ENCODE measurements around the gene ZNF678.

ZNF678 gene

DNA sequence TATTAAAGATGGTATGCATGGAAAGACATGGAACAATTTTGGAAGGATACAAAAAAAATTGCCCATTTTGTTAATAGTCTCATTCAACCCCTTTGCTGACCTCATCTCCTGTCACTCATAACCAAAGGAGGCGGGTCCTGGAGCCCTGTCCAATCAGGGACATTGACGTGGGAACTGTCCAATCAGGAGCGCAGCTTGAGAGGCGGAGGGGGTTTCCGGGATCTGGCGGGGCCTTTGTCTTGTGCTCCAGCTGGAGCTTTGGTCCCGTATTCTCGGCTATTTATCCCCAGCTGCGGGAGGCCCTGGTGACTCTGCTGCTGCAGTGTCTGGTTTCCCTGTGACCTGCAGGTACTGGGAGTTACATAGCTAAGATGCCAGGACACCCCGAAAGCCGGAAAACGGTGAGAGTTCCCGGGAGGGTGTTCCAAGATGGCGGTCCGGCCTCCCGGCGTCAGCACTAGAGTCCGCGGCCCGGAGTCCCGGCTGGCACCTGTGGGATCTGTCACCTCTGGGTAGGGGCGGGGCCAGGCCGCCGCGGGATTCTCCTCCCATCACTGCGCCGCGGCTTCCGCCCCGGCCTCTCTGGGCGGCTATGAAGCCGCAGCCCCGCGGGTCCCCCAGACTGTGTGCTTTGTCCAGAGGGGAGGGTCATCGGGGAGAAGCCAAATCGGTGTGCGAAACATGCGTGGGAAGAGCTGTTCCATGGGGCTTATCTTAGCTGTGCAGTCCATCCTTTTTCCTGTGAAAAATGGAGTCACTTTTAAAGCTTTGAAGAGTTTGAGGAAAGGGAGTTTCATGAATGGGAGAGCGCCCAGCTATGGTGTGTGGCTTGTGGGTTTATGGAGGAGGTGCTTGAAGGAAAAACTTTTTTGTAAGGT lies at the start of gene ZNF678:
TSS of gene ZNF678 (plus strand) at position 233 of the 878 bp plus-strand sequence. CDS start 87,436 bp downstream, outside the sequence.
- in situ Hi-C loops (cut with HindIII; ENCODE audit: low sequenced_read_pairs): no loop called here

- in situ Hi-C loops (cut with HindIII; ENCODE audit: low sequenced_read_pairs): no loop called here
Observed at GRCh38 chr1:227518876-227519275, 44.5 kb upstream of the ZNF678 start.

- in situ Hi-C loops (cut with HindIII; ENCODE audit: low sequenced_read_pairs): no loop called here
Observed at GRCh38 chr1:227521782-227522181, 41.6 kb upstream of the ZNF678 start.

DNA sequence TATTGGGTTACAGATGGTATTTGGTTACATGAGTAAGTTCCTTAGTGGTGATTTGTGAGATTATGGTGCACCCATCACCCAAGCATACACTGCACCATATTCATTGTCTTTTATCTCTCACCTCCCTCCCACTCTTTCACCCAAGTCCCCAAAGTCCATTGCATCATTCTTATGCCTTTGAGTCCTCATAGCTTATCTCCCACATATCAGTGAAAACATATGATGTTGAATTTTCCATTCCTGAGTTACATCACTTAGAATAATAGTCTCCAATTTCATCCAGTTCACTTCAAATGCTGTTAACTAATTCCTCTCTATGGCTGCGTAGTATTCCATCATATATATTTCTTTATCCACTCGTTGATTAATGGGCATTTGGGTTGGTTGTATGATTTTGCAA lies 36.8 kb upstream of the ZNF678 start:
- in situ Hi-C loops (cut with HindIII; ENCODE audit: low sequenced_read_pairs): no loop called here

DNA sequence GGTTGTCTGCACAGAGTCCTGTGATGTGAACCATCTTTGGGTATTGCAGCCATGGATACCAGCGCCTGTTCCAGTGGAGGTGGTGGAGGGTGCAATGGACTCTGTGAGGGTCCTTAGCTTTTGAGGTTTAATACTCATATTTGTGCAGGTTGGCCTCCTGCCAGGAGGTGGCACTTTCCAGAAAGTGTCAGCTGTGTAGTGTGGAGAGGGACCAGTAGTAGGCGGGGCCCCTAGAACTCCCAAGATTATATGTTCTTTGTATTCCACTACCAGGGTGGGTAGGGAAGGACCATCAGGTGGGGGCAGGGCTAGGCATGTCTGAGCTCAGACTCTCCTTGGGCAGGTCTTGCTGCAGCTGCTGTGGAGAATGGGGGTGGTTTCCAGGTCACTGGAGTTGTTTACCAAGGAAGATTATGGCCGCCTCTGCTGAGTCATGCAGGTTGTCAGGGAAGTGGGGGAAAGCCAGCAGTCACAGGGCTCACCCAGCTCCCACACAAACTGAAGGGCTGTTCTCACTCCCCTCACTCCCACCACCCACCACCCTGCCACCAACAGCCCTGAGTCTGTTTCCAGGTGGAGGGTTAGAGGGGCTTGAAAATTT lies 31.2 kb upstream of the ZNF678 start:
- in situ Hi-C loops (cut with HindIII; ENCODE audit: low sequenced_read_pairs): no loop called here

DNA sequence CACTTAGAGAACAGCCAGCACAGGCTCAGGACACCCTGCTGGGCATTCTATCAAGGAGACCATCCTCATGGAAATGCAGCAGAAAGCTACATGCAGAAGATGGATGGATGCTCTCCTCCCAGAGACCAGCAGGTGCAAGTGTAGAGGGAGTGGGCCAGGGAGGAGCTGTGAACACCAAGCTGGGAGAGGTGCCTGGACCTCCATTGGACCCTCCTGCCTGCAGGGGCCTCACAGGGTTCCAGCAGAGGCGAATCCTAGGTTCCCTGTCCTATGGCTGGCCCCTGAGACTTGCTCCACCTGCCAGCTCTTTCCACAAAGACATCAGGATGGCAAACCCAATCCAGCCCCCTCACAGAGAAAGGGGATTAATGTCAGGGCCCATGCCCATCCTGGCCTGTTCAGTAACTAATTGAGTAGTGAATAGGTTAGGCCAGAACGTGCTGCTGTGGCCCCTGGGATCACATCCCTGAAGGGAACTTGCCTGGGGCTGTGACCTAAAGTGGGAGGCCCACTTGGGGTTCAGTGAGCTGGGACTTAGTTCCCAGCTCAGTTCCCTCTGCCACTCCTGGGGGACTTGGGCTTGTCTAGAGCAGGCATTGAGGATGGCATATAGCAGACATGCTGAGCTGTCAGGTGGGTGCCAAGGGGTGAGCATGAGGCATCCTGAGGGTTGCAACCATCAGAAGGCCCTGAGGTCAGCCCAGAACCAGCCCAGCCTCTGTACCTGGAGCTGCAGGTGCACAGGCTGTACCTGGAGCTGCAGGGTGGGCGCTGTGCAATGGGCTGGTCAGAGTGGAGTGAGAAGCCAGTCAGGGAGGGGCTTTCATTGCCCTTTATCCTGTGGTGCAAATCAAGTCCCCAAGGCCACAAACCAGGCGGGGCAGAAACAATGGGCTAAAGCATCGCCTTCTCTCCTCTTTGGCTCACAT lies 22.9 kb upstream of the ZNF678 start:
- in situ Hi-C loops (cut with HindIII; ENCODE audit: low sequenced_read_pairs): no loop called here

DNA sequence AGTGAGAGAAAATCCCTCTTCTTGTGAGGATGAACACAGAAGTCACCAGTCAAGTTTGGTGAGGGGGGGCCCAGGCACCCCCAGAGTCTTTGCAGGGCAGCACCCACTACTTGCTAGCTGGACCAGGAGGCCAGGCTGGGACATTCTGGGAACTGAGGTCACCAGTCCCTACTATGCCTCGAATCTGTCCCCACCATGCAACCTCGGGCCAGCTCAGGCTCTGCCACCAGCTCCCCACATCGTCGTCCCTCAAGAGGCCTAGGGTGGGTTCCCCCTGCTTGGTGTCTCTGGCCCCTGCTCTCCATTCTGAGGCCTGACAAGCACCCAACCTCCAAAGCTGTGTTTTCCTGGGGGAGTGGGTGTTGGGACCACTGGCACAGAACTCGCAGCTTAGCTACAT lies 22.2 kb upstream of the ZNF678 start:
- in situ Hi-C loops (cut with HindIII; ENCODE audit: low sequenced_read_pairs): no loop called here

DNA sequence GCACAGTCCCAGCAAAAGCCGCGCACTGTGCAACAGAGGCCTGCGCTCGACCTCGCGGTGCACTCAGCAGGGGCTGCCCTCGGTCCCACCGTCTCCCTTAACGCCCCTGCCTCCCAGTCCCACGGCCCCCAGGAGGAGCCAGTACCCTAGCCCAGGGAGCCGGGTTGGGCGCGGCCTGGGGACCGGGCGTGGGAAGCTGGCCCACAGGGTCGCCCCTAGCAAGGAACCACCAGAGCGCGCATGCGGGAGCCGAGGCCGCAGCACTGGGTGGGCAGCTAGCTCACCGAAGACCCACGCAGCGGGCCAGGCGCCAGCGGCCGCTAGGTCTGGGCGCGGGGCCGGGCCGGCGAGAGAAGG lies 21.6 kb upstream of the ZNF678 start:
- in situ Hi-C loops (cut with HindIII; ENCODE audit: low sequenced_read_pairs): no loop called here

DNA sequence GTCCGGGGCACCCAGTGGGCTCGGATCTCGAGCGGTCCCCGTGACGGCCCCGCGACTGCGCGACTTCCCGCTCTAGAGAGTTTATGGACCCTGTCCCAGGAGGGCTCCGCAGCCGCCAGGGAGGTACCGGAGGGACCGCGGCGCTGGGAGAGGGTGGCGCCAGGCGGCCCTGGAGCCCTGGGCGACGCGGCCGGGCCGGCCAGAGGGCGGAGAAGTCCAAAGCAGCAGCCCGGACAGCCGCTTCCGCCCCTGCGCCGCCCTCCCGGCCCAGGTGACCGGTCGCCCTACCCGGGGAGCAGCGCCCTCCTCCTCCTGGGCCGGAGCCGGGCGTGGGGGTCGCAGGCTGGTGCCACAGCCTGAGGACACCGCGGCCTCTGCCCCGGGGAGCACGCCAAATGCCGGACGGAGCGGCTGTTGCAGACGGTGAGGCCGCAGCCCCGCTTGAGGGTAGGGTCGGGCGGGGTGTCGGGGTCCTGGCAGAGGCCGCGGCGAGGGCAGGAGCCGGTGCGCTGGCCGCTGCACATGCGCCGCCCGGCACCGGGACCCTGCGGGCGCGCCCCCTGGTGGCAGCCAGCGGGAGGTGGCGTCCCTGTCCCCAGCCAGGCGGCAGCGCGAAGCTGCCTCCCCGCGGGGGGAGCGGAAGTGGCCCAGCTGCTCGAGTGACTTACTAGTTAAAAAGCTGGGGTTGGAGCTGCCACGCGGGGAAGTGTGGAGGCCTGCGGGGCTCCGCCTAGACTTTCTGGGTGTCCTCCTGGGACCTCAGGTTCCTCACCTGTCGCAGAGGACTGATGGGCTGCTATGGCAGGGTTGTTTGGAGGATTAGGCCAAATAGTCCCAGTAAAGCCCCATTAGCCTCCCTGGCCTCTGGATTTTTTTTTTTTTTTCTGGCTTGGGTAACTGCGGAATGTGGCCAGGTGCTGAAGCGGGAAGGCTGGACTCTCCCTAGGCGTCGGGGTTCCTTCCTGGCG lies 20.9 kb upstream of the ZNF678 start:
- in situ Hi-C loops (cut with HindIII; ENCODE audit: low sequenced_read_pairs): no loop called here

GRCh38 chr1:227543283-227544066 lies 19.9 kb upstream of the ZNF678 start:
- in situ Hi-C loops (cut with HindIII; ENCODE audit: low sequenced_read_pairs): no loop called here

DNA sequence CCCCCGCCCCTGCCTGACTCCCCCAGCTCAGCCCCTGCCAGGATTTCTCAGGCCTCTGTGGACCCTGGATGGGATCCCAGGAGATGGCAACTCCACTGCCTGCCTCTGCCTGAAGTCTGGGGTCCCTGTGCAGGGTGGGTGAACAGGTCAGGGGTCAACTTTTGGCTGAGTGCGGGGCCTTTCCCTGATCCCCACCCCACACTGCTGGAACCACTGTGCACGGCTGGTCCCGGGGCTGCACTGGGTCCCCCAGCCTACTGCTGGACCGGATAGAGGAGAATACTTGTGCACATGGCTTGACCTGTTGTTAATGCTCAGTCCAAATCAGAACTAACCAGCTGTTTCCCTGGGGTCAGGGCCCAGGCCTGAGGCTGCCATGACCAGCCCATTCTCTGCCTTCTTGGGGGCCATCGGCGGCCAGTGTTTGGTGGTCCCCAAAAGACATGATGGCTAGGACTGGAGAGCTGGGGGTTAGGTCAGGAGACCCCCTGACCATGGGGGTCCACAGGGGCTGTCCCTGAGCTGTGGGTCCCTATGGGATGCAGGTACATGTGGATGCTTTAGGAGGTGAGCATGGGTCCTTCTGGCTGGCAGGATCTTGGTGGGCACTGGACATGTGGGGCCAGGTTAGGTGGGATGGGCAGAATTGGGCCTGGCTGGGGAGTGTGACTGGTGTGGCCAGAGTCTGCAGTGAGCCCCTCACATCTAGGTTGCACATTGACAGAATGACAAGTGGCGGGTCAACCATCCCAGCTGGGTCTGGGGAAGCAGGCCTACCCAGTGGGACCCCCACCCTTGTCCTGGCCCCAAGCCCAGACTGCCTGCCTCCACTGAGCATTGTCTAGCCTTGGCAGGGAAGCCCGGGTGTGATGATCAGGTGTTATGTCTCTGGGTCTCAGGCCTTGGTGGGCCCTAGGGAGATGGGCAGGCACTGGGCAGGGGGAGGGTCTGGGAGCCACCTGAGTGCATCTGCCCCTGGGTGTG lies 19.0 kb upstream of the ZNF678 start:
- in situ Hi-C loops (cut with HindIII; ENCODE audit: low sequenced_read_pairs): no loop called here

GRCh38 chr1:227545361-227545760 lies 18.0 kb upstream of the ZNF678 start:
- in situ Hi-C loops (cut with HindIII; ENCODE audit: low sequenced_read_pairs): no loop called here

DNA sequence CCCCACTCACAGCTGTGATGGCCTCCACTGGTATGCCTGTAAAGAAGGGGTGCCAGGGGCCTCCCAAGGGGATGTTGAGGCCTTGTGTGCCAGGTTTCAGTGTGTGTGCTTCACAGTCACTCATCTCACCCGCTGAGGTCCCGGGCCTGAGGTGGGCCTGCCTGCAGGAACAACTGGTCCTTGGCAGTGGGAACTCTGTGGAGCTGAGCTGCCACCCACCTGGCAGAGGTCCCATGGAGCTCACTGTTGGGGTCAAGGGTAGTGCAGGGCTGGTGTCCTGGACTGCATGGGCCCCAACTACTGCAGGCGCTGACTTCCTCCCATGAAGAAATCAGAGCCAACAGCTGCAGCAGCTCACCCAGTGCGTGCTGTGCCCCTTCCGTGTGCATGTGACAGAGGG lies 17.3 kb upstream of the ZNF678 start:
- in situ Hi-C loops (cut with HindIII; ENCODE audit: low sequenced_read_pairs): no loop called here

DNA sequence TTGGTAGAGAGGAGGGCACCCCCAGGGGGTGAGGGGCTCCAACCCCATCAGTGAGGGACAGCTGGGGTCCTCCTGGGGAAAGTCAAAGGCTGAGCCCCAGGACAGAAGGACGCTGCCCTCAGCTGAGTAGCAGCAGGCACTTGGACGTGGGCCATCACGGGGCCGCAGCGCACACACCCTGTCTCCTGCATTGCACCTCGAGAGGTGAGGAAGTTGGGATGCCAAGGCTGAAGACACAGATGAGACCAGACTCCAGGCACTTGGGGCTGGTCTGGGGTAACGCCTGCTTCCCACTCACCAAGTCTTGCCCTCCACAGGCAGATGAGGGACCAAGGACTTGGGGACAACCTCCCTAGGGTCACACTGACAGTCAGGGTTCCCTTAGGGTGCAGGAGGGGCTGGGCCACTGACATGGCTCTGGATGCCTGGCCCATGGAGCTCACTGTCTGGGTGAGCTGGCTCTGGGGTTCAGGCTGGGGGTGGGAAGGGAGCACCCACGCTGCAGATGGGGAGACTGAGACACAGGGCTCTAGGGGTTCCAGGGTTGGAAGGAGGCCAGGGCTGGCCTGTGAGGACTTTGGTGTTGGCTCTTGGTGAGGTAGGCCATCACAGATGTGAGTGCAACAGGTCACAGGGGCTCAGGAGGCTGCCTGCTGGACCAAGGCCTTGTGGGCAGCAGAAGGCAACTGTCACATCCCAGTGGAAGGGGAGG lies 16.6 kb upstream of the ZNF678 start:
- in situ Hi-C loops (cut with HindIII; ENCODE audit: low sequenced_read_pairs): no loop called here

- in situ Hi-C loops (cut with HindIII; ENCODE audit: low sequenced_read_pairs): no loop called here
Observed at GRCh38 chr1:227547310-227548118, 15.8 kb upstream of the ZNF678 start.

DNA sequence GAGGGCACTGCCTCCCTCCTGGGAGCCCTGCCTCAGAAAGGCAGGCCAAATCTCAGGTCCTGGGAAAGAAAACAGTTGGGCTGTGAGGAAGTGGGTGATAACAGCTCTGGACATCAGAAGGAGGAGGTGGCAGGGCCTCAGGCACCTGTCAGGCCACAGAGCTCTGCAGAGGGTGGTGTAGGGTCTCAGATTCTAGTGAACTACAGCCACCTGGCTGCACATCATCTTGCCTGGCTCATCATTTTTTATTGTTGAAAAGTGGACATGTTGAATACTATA lies 15.3 kb upstream of the ZNF678 start:
- in situ Hi-C loops (cut with HindIII; ENCODE audit: low sequenced_read_pairs): no loop called here

- in situ Hi-C loops (cut with HindIII; ENCODE audit: low sequenced_read_pairs): no loop called here
Observed at GRCh38 chr1:227548448-227548847, 14.9 kb upstream of the ZNF678 start.
